ENCODE results near the gene SURF1. TPM values are rescaled to one million over a fixed set of nuclear protein-coding genes. Genes with fewer than 3 reads are reported as not detected.

The SURF1 gene
- total and polyA plus RNA-seq, 9 of the 15 experiments (the other 6 are each of a cell fraction or from before 2014, with no cell fraction given) = 16.1 to 31.3 (median 20.9) TPM

GRCh38 chr9:133351908-133352634 lies 4.2 kb downstream of the SURF1 start (continued):
- TF ChIP-seq MNT (conservative IDR thresholded peaks at IDR 0.05) (0 out of 4 replicates have a peak, but pooled peaks have one; percentile 10 to 27), TOE1 (IDR thresholded peaks at IDR 0.05; ENCODE audit: borderline replicate concordance) (no peak; the same call in 1 of the 2 replicates), TOE1 (CRISPR knock-in tag; IDR thresholded peaks at IDR 0.05; ENCODE audit: borderline replicate concordance, low read depth) (no peak), ZNF23 (CRISPR knock-in tag; IDR thresholded peaks at IDR 0.05) (no peak), HMGN3 (IDR thresholded peaks at IDR 0.05; ENCODE audit: borderline replicate concordance, extremely low read depth, insufficient read length, low read depth, low read length) (peak; percentile 29), CBX1 (IDR thresholded peaks at IDR 0.05; ENCODE audit: low read depth) (peak; percentile 84), NR4A1 (CRISPR knock-in tag; IDR thresholded peaks at IDR 0.05) (no peak), NR4A1 (tag; IDR thresholded peaks at IDR 0.05) (no peak), CREB3 (tag; conservative IDR thresholded peaks at IDR 0.05; ENCODE audit: low read depth) (no peak), ZFPM2 (CRISPR knock-in tag; IDR thresholded peaks at IDR 0.05) (no peak), CREB3L1 (IDR thresholded peaks at IDR 0.05; ENCODE audit: borderline replicate concordance, low read depth) (no peak; the same call in 1 of the 2 replicates), CBX3 (IDR thresholded peaks at IDR 0.05; ENCODE audit: borderline replicate concordance in 1 of 2, low read length in 2 of 2) (peak in 1 of 2 experiments; percentile 98; a peak in 2 of 3 replicates), ILK (tag; IDR thresholded peaks at IDR 0.05; ENCODE audit: borderline replicate concordance, low read depth) (no peak), ZKSCAN8 (CRISPR knock-in tag; IDR thresholded peaks at IDR 0.05) (no peak), CC2D1A (IDR thresholded peaks at IDR 0.05) (peak; percentile 27; the same call in 1 of the 2 replicates)
